Measurements from ENCODE around the gene DGLUCY.

GRCh38 chr14:91142214-91142668 is 28.4 kb downstream of the DGLUCY start:
- TF ChIP-seq CTCF (IDR thresholded peaks at IDR 0.05; ENCODE audit: insufficient read depth, low read depth, low read length) (no peak), EZH2 (IDR thresholded peaks at IDR 0.05; ENCODE audit: insufficient read depth, low read length) (no peak)
